ENCODE data around the gene HOXB2. TPM values are rescaled to one million over a fixed set of nuclear protein-coding genes. Genes with fewer than 3 reads are reported as not detected.

Gene HOXB2
- total and polyA plus RNA-seq, 9 of the 15 experiments (the other 6 are each of a cell fraction or from before 2014, with no cell fraction given), result 2.1 to 97.7 (median 21.2) TPM

DNA sequence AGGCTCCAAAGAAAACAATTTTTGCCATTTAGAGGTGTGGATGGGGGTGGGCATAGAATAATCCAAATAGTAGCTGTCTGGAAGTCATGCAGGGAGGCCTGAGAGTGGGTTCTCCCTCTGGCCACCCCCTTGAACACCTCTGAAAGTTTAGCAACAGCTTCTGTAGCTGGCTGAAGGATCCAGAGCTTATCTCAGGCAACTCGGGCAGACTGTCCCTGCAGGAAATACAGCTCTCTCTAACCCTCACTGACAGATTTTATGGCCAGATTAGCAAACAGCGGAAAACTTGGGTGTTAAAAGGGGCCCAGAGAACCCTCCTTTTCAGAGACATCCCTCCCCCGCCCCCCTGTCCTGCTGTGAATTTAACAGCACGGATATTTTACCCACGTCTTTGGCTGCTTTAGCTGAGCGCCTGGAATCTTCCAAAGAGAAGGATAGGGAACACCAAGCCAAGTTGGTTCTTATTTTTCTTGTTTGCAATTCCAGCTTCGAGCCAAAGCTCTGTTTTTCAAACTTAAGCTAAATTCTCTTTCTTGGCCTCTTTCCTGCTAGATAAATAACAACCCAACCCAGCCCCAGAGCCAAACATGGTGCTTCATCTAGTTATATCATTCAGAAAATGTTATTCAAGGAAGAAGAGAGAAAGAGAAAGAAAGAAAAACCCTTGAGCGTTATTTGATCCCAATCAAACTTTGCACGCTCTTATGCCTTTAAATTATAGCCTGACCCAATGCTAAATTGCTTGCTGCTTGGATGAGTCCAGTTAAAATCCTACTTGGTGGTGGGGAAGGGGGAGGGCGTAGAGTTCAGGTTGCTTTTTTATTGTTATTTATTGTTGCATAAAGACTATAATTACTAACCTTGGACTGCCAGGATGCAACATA, 2.3 kb upstream of the HOXB2 start (continued):
- TF ChIP-seq, protein P1, sequence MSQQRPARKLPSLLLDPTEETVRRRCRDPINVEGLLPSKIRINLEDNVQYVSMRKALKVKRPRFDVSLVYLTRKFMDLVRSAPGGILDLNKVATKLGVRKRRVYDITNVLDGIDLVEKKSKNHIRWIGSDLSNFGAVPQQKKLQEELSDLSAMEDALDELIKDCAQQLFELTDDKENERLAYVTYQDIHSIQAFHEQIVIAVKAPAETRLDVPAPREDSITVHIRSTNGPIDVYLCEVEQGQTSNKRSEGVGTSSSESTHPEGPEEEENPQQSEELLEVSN (IDR thresholded peaks at IDR 0.05; ENCODE audit: borderline replicate concordance in 1 of 2, extremely low read depth in 1 of 2, insufficient read depth in 1 of 2, insufficient read length in 1 of 2, low read depth in 1 of 2, low read length in 1 of 2, poor library complexity in 1 of 2, severe bottlenecking in 1 of 2), result no peak
- TF ChIP-seq NFIC (IDR thresholded peaks at IDR 0.05) (peak; percentile 36; the same call in 1 of the 2 replicates), MYNN (IDR thresholded peaks at IDR 0.05) (peak; percentile 73; the same call in 1 of the 2 replicates), MYNN (CRISPR knock-in tag; IDR thresholded peaks at IDR 0.05) (no peak), ZBTB7A (IDR thresholded peaks at IDR 0.05; ENCODE audit: borderline replicate concordance, control insufficient read depth, low read depth, low read length) (peak; percentile 60), CBFA2T2 (conservative IDR thresholded peaks at IDR 0.05) (peak; percentile 78), NBN (IDR thresholded peaks at IDR 0.05; ENCODE audit: low read depth) (peak; percentile 68; the same call in 1 of the 2 replicates), POLR2A (conservative IDR thresholded peaks at IDR 0.05) (peak; percentile 72), KDM5B (IDR thresholded peaks at IDR 0.05; ENCODE audit: insufficient replicate concordance, low read depth, low read length) (peak; percentile 57), RBFOX2 (IDR thresholded peaks at IDR 0.05; ENCODE audit: low read depth, low read length) (peak; percentile 53; the same call in 1 of the 2 replicates), HDAC3 (IDR thresholded peaks at IDR 0.05; ENCODE audit: borderline replicate concordance, partially characterized antibody) (peak; percentile 74), RFX7 (CRISPR knock-in tag; IDR thresholded peaks at IDR 0.05) (no peak), SMARCE1 (IDR thresholded peaks at IDR 0.05) (peak; percentile 76), TCF7L2 (IDR thresholded peaks at IDR 0.05; ENCODE audit: low read depth, low read length) (no peak), MAFF (IDR thresholded peaks at IDR 0.05; ENCODE audit: low read length) (no peak), ZNF436 (CRISPR knock-in tag; IDR thresholded peaks at IDR 0.05) (no peak), GTF2E2 (tag; IDR thresholded peaks at IDR 0.05) (0 out of 2 replicates have a peak, but pooled peaks have one; percentile 51), KLF6 (CRISPR knock-in tag; IDR thresholded peaks at IDR 0.05; ENCODE audit: borderline replicate concordance) (peak; percentile 14; the same call in 1 of the 2 replicates)
- TF ChIP-seq, protein P2, sequence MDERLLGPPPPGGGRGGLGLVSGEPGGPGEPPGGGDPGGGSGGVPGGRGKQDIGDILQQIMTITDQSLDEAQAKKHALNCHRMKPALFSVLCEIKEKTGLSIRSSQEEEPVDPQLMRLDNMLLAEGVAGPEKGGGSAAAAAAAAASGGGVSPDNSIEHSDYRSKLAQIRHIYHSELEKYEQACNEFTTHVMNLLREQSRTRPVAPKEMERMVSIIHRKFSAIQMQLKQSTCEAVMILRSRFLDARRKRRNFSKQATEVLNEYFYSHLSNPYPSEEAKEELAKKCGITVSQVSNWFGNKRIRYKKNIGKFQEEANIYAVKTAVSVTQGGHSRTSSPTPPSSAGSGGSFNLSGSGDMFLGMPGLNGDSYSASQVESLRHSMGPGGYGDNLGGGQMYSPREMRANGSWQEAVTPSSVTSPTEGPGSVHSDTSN (CRISPR knock-in tag; IDR thresholded peaks at IDR 0.05; ENCODE audit: low read depth), result no peak
- TF ChIP-seq, protein P2 (tag; conservative IDR thresholded peaks at IDR 0.05; ENCODE audit: low read depth), result peak; percentile 86
- TF ChIP-seq, protein P3, sequence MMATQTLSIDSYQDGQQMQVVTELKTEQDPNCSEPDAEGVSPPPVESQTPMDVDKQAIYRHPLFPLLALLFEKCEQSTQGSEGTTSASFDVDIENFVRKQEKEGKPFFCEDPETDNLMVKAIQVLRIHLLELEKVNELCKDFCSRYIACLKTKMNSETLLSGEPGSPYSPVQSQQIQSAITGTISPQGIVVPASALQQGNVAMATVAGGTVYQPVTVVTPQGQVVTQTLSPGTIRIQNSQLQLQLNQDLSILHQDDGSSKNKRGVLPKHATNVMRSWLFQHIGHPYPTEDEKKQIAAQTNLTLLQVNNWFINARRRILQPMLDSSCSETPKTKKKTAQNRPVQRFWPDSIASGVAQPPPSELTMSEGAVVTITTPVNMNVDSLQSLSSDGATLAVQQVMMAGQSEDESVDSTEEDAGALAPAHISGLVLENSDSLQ (IDR thresholded peaks at IDR 0.05), result peak; percentile 13; the same call in 1 of the 2 replicates
- TF ChIP-seq, protein P4, sequence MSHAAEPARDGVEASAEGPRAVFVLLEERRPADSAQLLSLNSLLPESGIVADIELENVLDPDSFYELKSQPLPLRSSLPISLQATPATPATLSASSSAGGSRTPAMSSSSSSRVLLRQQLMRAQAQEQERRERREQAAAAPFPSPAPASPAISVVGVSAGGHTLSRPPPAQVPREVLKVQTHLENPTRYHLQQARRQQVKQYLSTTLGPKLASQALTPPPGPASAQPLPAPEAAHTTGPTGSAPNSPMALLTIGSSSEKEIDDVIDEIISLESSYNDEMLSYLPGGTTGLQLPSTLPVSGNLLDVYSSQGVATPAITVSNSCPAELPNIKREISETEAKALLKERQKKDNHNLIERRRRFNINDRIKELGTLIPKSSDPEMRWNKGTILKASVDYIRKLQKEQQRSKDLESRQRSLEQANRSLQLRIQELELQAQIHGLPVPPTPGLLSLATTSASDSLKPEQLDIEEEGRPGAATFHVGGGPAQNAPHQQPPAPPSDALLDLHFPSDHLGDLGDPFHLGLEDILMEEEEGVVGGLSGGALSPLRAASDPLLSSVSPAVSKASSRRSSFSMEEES (CRISPR knock-in tag; IDR thresholded peaks at IDR 0.05), result no peak
